SK-N-SH treated with all-trans-retinoic acid at 6 μM for 48 hours (cell line): ENCODE measurements around the gene DVL1.

Experiments used
- ARNTL ChIP-seq: fragments of 450-650 bp; formaldehyde crosslinking; IDR thresholded peaks from 2 replicates; pipeline ENCODE4 v1.5.0; 2020; ENCODE audit warnings: low read depth, mild to moderate bottlenecking, moderate library complexity, borderline replicate concordance
- BACH2 ChIP-seq: fragments of 250-450 bp; sonication (Bioruptor Pico); IDR thresholded peaks from 2 replicates; pipeline ENCODE4 v1.9.0; 2021; ENCODE audit warnings: mild to moderate bottlenecking, borderline replicate concordance
- ESRRG ChIP-seq: fragments of 250-450 bp; sonication (Bioruptor Pico); IDR thresholded peaks from 2 replicates; pipeline ENCODE4 v1.6.1; 2021; ENCODE audit warnings: mild to moderate bottlenecking
- GLIS3 ChIP-seq: fragments of 250-450 bp; sonication (Bioruptor Pico); IDR thresholded peaks from 2 replicates; pipeline ENCODE4 v1.5.0; 2020; ENCODE audit warnings: mild to moderate bottlenecking, moderate library complexity
- ISL1 ChIP-seq: fragments of 250-450 bp; sonication (Bioruptor Pico); IDR thresholded peaks from 2 replicates; pipeline ENCODE4 v2.1.2; 2022; ENCODE audit warnings: mild to moderate bottlenecking, moderate library complexity
- PPARA ChIP-seq: fragments of 250-450 bp; sonication (Bioruptor Pico); IDR thresholded peaks from 2 replicates; pipeline ENCODE4 v1.5.0; 2020; ENCODE audit warnings: mild to moderate bottlenecking, borderline replicate concordance
- RARB ChIP-seq: fragments of 250-450 bp; sonication (Bioruptor Pico); IDR thresholded peaks from 2 replicates; pipeline ENCODE4 v1.8.0; 2021; ENCODE audit warnings: mild to moderate bottlenecking, moderate library complexity
- TCF4 ChIP-seq: fragments of 250-450 bp; sonication (Bioruptor Pico); IDR thresholded peaks from 2 replicates; pipeline ENCODE4 v1.8.0; 2021; ENCODE audit warnings: mild to moderate bottlenecking, moderate library complexity, borderline replicate concordance
- ZNF565 ChIP-seq: fragments of 450-650 bp; formaldehyde crosslinking; conservative IDR thresholded peaks from 2 replicates; pipeline ENCODE4 v1.5.0; 2020; ENCODE audit warnings: low read depth, mild to moderate bottlenecking, moderate library complexity
- ZNF70 ChIP-seq: fragments of 450-650 bp; formaldehyde crosslinking; IDR thresholded peaks from 2 replicates; pipeline ENCODE4 v1.5.0; 2020; ENCODE audit warnings: mild to moderate bottlenecking, moderate library complexity
- TF ChIP-seq, protein P1 (sequence below): fragments of 250-450 bp; sonication (Bioruptor Pico); IDR thresholded peaks from 2 replicates; pipeline ENCODE4 v1.8.0; 2021; ENCODE audit warnings: low read depth, mild to moderate bottlenecking, moderate library complexity, borderline replicate concordance
- TF ChIP-seq, protein P2 (sequence below): fragments of 250-450 bp; sonication (Bioruptor Pico); IDR thresholded peaks from 2 replicates; pipeline ENCODE4 v1.5.1; 2020; ENCODE audit warnings: low read depth, mild to moderate bottlenecking, moderate library complexity
- TF ChIP-seq, protein P3 (sequence below): fragments of 250-450 bp; sonication (Bioruptor Pico); IDR thresholded peaks from 2 replicates; pipeline ENCODE4 v1.8.0; 2020; ENCODE audit warnings: mild to moderate bottlenecking, moderate library complexity, borderline replicate concordance
- TF ChIP-seq, protein P4 (sequence below): fragments of 250-450 bp; sonication (Bioruptor Pico); IDR thresholded peaks from 2 replicates; pipeline ENCODE4 v1.5.0; 2020; ENCODE audit warnings: mild to moderate bottlenecking, moderate library complexity

DNA sequence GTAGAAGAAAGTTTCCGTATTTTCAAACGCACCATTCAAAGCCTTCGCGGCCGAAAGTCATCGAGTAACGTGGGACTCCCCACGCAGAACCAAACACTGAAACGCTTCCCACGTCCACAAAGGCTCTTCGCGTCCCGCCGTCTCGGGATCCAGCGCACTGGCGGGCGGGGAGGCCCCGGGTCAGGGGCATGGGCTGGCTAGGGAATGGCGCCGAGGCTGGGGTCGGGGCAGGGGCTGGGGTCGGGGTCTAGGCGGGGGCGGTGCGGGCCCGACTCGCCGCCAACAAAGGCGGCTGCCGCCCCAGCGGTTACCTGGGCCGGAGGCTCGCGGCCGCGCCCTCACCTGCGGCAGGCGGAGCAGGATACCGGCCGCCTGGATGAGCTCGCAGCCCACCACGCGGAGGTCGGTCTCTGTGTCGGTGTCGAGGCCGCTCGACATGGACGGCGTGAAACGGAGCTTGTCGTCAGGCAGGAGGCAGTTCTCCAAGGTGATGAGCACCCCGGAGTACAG is 49.5 kb upstream of the DVL1 start:
- no peak for TF ChIP-seq PPARA
- TF ChIP-seq ZNF70 (CRISPR knock-in tag), result no peak
- no peak for TF ChIP-seq BACH2
- no peak for TF ChIP-seq RARB
- TF ChIP-seq ARNTL (CRISPR knock-in tag), result no peak
- no peak for TF ChIP-seq ESRRG (CRISPR knock-in tag)
- TF ChIP-seq, protein P1, sequence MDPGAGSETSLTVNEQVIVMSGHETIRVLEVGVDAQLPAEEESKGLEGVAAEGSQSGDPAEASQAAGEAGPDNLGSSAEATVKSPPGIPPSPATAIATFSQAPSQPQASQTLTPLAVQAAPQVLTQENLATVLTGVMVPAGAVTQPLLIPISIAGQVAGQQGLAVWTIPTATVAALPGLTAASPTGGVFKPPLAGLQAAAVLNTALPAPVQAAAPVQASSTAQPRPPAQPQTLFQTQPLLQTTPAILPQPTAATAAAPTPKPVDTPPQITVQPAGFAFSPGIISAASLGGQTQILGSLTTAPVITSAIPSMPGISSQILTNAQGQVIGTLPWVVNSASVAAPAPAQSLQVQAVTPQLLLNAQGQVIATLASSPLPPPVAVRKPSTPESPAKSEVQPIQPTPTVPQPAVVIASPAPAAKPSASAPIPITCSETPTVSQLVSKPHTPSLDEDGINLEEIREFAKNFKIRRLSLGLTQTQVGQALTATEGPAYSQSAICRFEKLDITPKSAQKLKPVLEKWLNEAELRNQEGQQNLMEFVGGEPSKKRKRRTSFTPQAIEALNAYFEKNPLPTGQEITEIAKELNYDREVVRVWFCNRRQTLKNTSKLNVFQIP (CRISPR knock-in tag), result no peak
- TF ChIP-seq TCF4, result no peak
- TF ChIP-seq, protein P2, sequence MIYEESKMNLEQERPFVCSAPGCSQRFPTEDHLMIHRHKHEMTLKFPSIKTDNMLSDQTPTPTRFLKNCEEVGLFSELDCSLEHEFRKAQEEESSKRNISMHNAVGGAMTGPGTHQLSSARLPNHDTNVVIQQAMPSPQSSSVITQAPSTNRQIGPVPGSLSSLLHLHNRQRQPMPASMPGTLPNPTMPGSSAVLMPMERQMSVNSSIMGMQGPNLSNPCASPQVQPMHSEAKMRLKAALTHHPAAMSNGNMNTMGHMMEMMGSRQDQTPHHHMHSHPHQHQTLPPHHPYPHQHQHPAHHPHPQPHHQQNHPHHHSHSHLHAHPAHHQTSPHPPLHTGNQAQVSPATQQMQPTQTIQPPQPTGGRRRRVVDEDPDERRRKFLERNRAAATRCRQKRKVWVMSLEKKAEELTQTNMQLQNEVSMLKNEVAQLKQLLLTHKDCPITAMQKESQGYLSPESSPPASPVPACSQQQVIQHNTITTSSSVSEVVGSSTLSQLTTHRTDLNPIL, result no peak
- TF ChIP-seq, protein P3, sequence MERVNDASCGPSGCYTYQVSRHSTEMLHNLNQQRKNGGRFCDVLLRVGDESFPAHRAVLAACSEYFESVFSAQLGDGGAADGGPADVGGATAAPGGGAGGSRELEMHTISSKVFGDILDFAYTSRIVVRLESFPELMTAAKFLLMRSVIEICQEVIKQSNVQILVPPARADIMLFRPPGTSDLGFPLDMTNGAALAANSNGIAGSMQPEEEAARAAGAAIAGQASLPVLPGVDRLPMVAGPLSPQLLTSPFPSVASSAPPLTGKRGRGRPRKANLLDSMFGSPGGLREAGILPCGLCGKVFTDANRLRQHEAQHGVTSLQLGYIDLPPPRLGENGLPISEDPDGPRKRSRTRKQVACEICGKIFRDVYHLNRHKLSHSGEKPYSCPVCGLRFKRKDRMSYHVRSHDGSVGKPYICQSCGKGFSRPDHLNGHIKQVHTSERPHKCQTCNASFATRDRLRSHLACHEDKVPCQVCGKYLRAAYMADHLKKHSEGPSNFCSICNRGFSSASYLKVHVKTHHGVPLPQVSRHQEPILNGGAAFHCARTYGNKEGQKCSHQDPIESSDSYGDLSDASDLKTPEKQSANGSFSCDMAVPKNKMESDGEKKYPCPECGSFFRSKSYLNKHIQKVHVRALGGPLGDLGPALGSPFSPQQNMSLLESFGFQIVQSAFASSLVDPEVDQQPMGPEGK, result no peak
- TF ChIP-seq ZNF565 (CRISPR knock-in tag), result no peak
- TF ChIP-seq, protein P4, sequence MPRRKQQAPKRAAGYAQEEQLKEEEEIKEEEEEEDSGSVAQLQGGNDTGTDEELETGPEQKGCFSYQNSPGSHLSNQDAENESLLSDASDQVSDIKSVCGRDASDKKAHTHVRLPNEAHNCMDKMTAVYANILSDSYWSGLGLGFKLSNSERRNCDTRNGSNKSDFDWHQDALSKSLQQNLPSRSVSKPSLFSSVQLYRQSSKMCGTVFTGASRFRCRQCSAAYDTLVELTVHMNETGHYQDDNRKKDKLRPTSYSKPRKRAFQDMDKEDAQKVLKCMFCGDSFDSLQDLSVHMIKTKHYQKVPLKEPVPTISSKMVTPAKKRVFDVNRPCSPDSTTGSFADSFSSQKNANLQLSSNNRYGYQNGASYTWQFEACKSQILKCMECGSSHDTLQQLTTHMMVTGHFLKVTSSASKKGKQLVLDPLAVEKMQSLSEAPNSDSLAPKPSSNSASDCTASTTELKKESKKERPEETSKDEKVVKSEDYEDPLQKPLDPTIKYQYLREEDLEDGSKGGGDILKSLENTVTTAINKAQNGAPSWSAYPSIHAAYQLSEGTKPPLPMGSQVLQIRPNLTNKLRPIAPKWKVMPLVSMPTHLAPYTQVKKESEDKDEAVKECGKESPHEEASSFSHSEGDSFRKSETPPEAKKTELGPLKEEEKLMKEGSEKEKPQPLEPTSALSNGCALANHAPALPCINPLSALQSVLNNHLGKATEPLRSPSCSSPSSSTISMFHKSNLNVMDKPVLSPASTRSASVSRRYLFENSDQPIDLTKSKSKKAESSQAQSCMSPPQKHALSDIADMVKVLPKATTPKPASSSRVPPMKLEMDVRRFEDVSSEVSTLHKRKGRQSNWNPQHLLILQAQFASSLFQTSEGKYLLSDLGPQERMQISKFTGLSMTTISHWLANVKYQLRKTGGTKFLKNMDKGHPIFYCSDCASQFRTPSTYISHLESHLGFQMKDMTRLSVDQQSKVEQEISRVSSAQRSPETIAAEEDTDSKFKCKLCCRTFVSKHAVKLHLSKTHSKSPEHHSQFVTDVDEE (CRISPR knock-in tag), result no peak
- no peak for TF ChIP-seq ISL1 (CRISPR knock-in tag)
- no peak for TF ChIP-seq GLIS3 (CRISPR knock-in tag)
